ENCODE data around the gene EFNA1.
A peak's percentile ranks its signal among the peaks of the same experiment; 100 is the strongest.
"Not testable (repeated sequence)": the region's sequence is repeated elsewhere in the genome, so short reads cannot be mapped to it uniquely, and the experiment has no call there.

The EFNA1 gene

GRCh38 chr1:155133799-155134281 is 6.2 kb downstream of the EFNA1 start:
- Mint-ChIP-seq H3K27me3 (peaks cover 8 to 28% of the 10 kb centered on the region in 2 donors), H3K9me3 (no peaks in the 10 kb centered on the region), H3K36me3 (ENCODE audit: insufficient read depth) (peaks cover 18% of the 10 kb centered on the region), H3K27ac (no peak overlapping the region), H3K4me3 (no peak overlapping the region), H3K4me1 (ENCODE audit: low read depth in 2 of 2) (peaks cover 27 to 31% of the 10 kb centered on the region in 2 donors)
- ATAC-seq (replicated peaks) (no peak), DNase-seq (no peak)

DNA sequence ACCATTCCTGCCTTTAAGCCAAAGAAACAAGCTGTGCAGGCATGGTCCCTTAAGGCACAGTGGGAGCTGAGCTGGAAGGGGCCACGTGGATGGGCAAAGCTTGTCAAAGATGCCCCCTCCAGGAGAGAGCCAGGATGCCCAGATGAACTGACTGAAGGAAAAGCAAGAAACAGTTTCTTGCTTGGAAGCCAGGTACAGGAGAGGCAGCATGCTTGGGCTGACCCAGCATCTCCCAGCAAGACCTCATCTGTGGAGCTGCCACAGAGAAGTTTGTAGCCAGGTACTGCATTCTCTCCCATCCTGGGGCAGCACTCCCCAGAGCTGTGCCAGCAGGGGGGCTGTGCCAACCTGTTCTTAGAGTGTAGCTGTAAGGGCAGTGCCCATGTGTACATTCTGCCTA is 6.6 kb downstream of the EFNA1 start:
- DNase-seq: no peak
- Mint-ChIP-seq H3K36me3 (ENCODE audit: insufficient read depth) (peaks cover 14% of the 10 kb centered on the region), H3K27me3 (peaks cover 8 to 23% of the 10 kb centered on the region in 2 donors), H3K27ac (peak overlapping the region in 1 of 2 donors; percentile 96), H3K4me1 (ENCODE audit: low read depth in 2 of 2) (peaks cover 28 to 29% of the 10 kb centered on the region in 2 donors), H3K4me3 (peak overlapping the region; percentile 88 to 96), H3K9me3 (no peaks in the 10 kb centered on the region)
- no peak for ATAC-seq (replicated peaks)

- DNase-seq (no peak), ATAC-seq (replicated peaks) (no peak)
- H3K4me1 Mint-ChIP-seq (ENCODE audit: low read depth in 2 of 2): peaks cover 27 to 35% of the 10 kb centered on the region in 2 donors
These were observed 7.3 kb downstream of the EFNA1 start for GRCh38 chr1:155134880-155135414.

GRCh38 chr1:155135415-155136028 is 7.8 kb downstream of the EFNA1 start, which contains the start of gene SLC50A1:
Gene SLC50A1, plus strand, starts transcription at chr1:155135852. Its CDS starts 60 bp downstream, at chr1:155135912.
- H3K27ac Mint-ChIP-seq: peak within 1 kb of the TSS; percentile 96 to 98
- ATAC-seq (replicated peaks): peak; percentile 85
- peak; percentile 90 to 92 (median 90) for DNase-seq
- peaks cover 14% of the 10 kb centered on the region for H3K36me3 Mint-ChIP-seq (ENCODE audit: insufficient read depth)
- peaks cover 4 to 11% of the 10 kb centered on the region in 2 donors for H3K27me3 Mint-ChIP-seq
- no peaks in the 10 kb centered on the region for H3K9me3 Mint-ChIP-seq
- peaks cover 31 to 40% of the 10 kb centered on the region in 2 donors for H3K4me1 Mint-ChIP-seq (ENCODE audit: low read depth in 2 of 2)
- H3K4me3 Mint-ChIP-seq: peak within 1 kb of the TSS; percentile 88 to 96

More at GRCh38 chr1:155134880-155135414, 7.3 kb downstream of the EFNA1 start:
- Mint-ChIP-seq H3K27me3 (peaks cover 8 to 17% of the 10 kb centered on the region in 2 donors), H3K4me3 (peak overlapping the region; percentile 88 to 96), H3K9me3 (no peaks in the 10 kb centered on the region), H3K36me3 (ENCODE audit: insufficient read depth) (peaks cover 14% of the 10 kb centered on the region), H3K27ac (peak overlapping the region; percentile 96 to 98)

GRCh38 chr1:155136748-155137147 is 9.1 kb downstream of the EFNA1 start:
- H3K4me1 Mint-ChIP-seq (ENCODE audit: low read depth in 2 of 2): peaks cover 32 to 40% of the 10 kb centered on the region in 2 donors
- no peaks in the 10 kb centered on the region for H3K9me3 Mint-ChIP-seq
- peak overlapping the region; percentile 96 to 98 for H3K27ac Mint-ChIP-seq
- DNase-seq: no peak
- ATAC-seq (replicated peaks): no peak
- H3K4me3 Mint-ChIP-seq: peak overlapping the region; percentile 88 to 96
- peaks cover 14% of the 10 kb centered on the region for H3K36me3 Mint-ChIP-seq (ENCODE audit: insufficient read depth)
- no peaks in the 10 kb centered on the region for H3K27me3 Mint-ChIP-seq

GRCh38 chr1:155137154-155137949 is 9.7 kb downstream of the EFNA1 start:
- DNase-seq (no peak), ATAC-seq (replicated peaks) (no peak)
- peak overlapping the region; percentile 88 to 96 for H3K4me3 Mint-ChIP-seq
- peak overlapping the region; percentile 96 to 98 for H3K27ac Mint-ChIP-seq
- peaks cover under 1 to 2% of the 10 kb centered on the region in 2 donors for H3K27me3 Mint-ChIP-seq
- H3K36me3 Mint-ChIP-seq (ENCODE audit: insufficient read depth): peaks cover 14% of the 10 kb centered on the region
- H3K4me1 Mint-ChIP-seq (ENCODE audit: low read depth in 2 of 2): peaks cover 32 to 40% of the 10 kb centered on the region in 2 donors
- H3K9me3 Mint-ChIP-seq: no peaks in the 10 kb centered on the region

GRCh38 chr1:155139895-155140629 is 12.4 kb downstream of the EFNA1 start, which contains the start of gene DPM3:
Gene DPM3, minus strand, starts transcription at chr1:155140531. Its CDS starts 291 bp downstream, at chr1:155140240.
- peak; percentile 62 for ATAC-seq (replicated peaks)
- Mint-ChIP-seq H3K4me3 (peak within 1 kb of the TSS; percentile 83 to 95), H3K4me1 (ENCODE audit: low read depth in 2 of 2) (peaks cover 29 to 36% of the 10 kb centered on the region in 2 donors), H3K27ac (peak within 1 kb of the TSS; percentile 85 to 89), H3K36me3 (ENCODE audit: insufficient read depth) (peaks cover 12% of the 10 kb centered on the region), H3K9me3 (no peaks in the 10 kb centered on the region), H3K27me3 (peaks cover 5 to 8% of the 10 kb centered on the region in 2 donors)
- DNase-seq: peak; percentile 79 to 84 (median 83)

DNA sequence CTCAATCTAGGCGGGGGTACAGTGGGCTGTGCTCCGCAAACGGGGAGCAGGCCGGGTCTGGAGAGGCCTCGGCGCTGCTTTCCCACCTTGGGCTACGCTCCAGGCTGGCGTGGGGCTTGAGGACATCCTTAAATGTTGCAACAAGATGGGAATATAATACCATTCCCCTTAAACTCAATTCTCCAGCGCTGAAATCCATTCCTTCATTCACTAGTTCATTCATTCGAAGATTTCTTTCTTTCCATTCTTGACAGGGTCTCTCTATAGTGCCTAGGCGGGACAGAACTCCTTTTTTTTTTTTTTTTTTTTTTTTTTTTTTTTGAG is 12.9 kb downstream of the EFNA1 start:
- Mint-ChIP-seq H3K36me3 (ENCODE audit: insufficient read depth) (peaks cover 7% of the 10 kb centered on the region), H3K9me3 (no peaks in the 10 kb centered on the region), H3K27me3 (peaks cover 10 to 14% of the 10 kb centered on the region in 2 donors), H3K4me3 (peak overlapping the region; percentile 83 to 95), H3K27ac (peak overlapping the region; percentile 85 to 89), H3K4me1 (ENCODE audit: low read depth in 2 of 2) (peaks cover 24 to 31% of the 10 kb centered on the region in 2 donors)
- DNase-seq: no peak
- no peak for ATAC-seq (replicated peaks)

GRCh38 chr1:155141749-155142148 is 14.1 kb downstream of the EFNA1 start:
- H3K36me3 Mint-ChIP-seq (ENCODE audit: insufficient read depth): no peaks in the 10 kb centered on the region
- ATAC-seq (replicated peaks) (no peak), DNase-seq (no peak)
- H3K27ac Mint-ChIP-seq: no peak overlapping the region
- peaks cover 19 to 25% of the 10 kb centered on the region in 2 donors for H3K27me3 Mint-ChIP-seq
- no peak overlapping the region for H3K4me3 Mint-ChIP-seq
- H3K9me3 Mint-ChIP-seq: no peaks in the 10 kb centered on the region
- peaks cover 21% of the 10 kb centered on the region in 2 donors for H3K4me1 Mint-ChIP-seq (ENCODE audit: low read depth in 2 of 2)

GRCh38 chr1:155145491-155145890 is 17.8 kb downstream of the EFNA1 start:
- Mint-ChIP-seq H3K4me3 (no peak overlapping the region), H3K27me3 (peaks cover 38 to 54% of the 10 kb centered on the region in 2 donors), H3K9me3 (no peaks in the 10 kb centered on the region), H3K27ac (no peak overlapping the region), H3K36me3 (ENCODE audit: insufficient read depth) (peaks cover 3% of the 10 kb centered on the region), H3K4me1 (ENCODE audit: low read depth in 2 of 2) (peaks cover 1 to 2% of the 10 kb centered on the region in 2 donors)
- ATAC-seq (replicated peaks) (no peak), DNase-seq (no peak)

GRCh38 chr1:155155996-155156643 is 28.4 kb downstream of the EFNA1 start:
- not testable (repeated sequence) for H3K36me3 Mint-ChIP-seq (ENCODE audit: insufficient read depth); H3K27ac Mint-ChIP-seq; H3K9me3 Mint-ChIP-seq; H3K4me1 Mint-ChIP-seq (ENCODE audit: low read depth in 2 of 2); ATAC-seq (replicated peaks); H3K4me3 Mint-ChIP-seq; DNase-seq
- H3K27me3 Mint-ChIP-seq: peaks cover 12 to 14% of the 10 kb centered on the region in 2 donors

- H3K4me1 Mint-ChIP-seq (ENCODE audit: low read depth in 2 of 2): no peaks in the 10 kb centered on the region
These were observed 31.3 kb downstream of the EFNA1 start for GRCh38 chr1:155158991-155159390.

More at GRCh38 chr1:155158991-155159390, 31.3 kb downstream of the EFNA1 start:
- DNase-seq: no peak
- no peak overlapping the region for H3K27ac Mint-ChIP-seq
- peaks cover 0 to under 1% of the 10 kb centered on the region in 2 donors for H3K27me3 Mint-ChIP-seq
- no peak overlapping the region for H3K4me3 Mint-ChIP-seq
- no peaks in the 10 kb centered on the region for H3K36me3 Mint-ChIP-seq (ENCODE audit: insufficient read depth)
- no peaks in the 10 kb centered on the region for H3K9me3 Mint-ChIP-seq
- no peak for ATAC-seq (replicated peaks)

Data from effector memory CD8-positive, alpha-beta T cell (primary cell).